Measurements from ENCODE around the gene KDM5A.
A peak's percentile ranks its signal among the peaks of the same experiment; 100 is the strongest.
"Not testable (repeated sequence)": the region's sequence is repeated elsewhere in the genome, so short reads cannot be mapped to it uniquely, and the experiment has no call there.

Gene KDM5A

GRCh38 chr12:401235-402028, 12.3 kb upstream of the KDM5A start, which contains the start of gene CCDC77:
Gene CCDC77 (plus strand): TSS chr12:401644. CDS start chr12:409384, 7,740 bp downstream.
- TF ChIP-seq, protein P1, sequence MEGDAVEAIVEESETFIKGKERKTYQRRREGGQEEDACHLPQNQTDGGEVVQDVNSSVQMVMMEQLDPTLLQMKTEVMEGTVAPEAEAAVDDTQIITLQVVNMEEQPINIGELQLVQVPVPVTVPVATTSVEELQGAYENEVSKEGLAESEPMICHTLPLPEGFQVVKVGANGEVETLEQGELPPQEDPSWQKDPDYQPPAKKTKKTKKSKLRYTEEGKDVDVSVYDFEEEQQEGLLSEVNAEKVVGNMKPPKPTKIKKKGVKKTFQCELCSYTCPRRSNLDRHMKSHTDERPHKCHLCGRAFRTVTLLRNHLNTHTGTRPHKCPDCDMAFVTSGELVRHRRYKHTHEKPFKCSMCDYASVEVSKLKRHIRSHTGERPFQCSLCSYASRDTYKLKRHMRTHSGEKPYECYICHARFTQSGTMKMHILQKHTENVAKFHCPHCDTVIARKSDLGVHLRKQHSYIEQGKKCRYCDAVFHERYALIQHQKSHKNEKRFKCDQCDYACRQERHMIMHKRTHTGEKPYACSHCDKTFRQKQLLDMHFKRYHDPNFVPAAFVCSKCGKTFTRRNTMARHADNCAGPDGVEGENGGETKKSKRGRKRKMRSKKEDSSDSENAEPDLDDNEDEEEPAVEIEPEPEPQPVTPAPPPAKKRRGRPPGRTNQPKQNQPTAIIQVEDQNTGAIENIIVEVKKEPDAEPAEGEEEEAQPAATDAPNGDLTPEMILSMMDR (IDR thresholded peaks at IDR 0.05; ENCODE audit: low read depth, low read length): peak; percentile 20; the same call in 1 of the 2 replicates
- Histone ChIP-seq H3K36me3 (peaks cover 5% of the 10 kb centered on the region), H3K4me3 (ENCODE audit: low read depth, low read length) (peak within 1 kb of the TSS; percentile 97), H3K27me3 (no peaks in the 10 kb centered on the region), H3K9me3 (no peaks in the 10 kb centered on the region), H3K4me1 (peaks cover 7% of the 10 kb centered on the region; the same call in 1 of the 2 replicates)
- DNase-seq: peak; percentile 92

GRCh38 chr12:400828-401227, 11.7 kb upstream of the KDM5A start:
- Histone ChIP-seq H3K4me3 (ENCODE audit: low read depth, low read length) (peak overlapping the region; percentile 97), H3K36me3 (no peaks in the 10 kb centered on the region; the same call in 1 of the 2 replicates)
- no peak for DNase-seq

DNA sequence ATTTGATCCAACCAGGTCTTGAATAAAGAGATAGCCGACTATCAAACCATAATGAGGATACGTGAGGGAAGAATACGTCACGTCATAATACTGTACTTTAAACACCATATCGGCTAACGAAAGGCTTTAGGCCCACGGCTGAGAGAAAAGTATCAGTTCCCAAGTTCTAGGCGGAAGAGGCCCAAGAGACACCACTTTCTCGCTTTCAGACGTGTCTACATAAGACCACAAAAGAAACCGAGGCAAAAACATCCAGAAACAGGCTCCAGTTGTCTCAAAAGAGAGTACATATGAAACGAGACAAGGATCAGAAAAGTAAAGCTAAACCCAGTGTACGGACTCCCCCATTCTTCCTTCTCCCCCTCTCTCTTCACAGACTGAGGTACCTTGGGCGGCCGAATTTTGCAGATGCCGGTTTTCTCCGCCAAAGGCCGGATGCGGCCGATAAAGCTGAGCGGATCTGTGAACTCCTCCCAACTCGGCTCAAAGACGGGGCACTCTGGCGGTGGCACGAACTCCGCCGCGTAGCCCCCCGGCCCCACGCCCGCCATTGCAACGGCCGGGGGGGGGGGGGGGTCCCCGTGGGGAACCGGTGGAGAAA, 479 bp downstream of the KDM5A start:
- TF ChIP-seq, protein P1 (IDR thresholded peaks at IDR 0.05; ENCODE audit: low read depth, low read length): no peak
- peak; percentile 23 for DNase-seq
- H3K36me3 ChIP-seq: peaks cover 12% of the 10 kb centered on the region
- no peaks in the 10 kb centered on the region for H3K4me1 ChIP-seq
- H3K27me3 ChIP-seq: no peaks in the 10 kb centered on the region
- peak overlapping the region; percentile 91 for H3K4me3 ChIP-seq (ENCODE audit: low read depth, low read length)
- H3K9me3 ChIP-seq: no peaks in the 10 kb centered on the region

More at GRCh38 chr12:400828-401227, 11.7 kb upstream of the KDM5A start:
- Histone ChIP-seq H3K9me3 (no peaks in the 10 kb centered on the region), H3K4me1 (0 out of 2 replicates have a peak, but pooled peaks cover 3% of the 10 kb centered on the region), H3K27me3 (no peaks in the 10 kb centered on the region)
- TF ChIP-seq, protein P1 (IDR thresholded peaks at IDR 0.05; ENCODE audit: low read depth, low read length): no peak

DNA sequence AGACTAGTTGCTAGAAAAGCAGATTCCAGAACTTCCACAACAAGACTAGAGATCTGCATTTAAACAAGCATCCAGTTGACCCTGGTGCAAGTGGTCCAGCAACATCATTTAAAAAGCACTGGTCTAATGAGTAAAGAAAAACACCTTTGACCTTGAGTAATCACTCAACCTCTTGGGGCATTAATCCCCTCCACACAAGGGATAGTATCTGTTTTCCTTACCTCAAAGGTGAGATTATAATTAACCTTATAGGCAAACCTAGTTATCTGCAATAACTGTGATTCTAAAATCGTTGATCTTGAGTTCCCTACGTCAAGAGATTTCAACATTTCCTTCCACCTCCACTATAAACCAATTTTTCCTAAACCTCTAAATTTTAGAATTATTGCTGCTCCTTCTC, 1.1 kb downstream of the KDM5A start:
- no peaks in the 10 kb centered on the region for H3K9me3 ChIP-seq
- DNase-seq: no peak
- no peaks in the 10 kb centered on the region for H3K27me3 ChIP-seq
- H3K36me3 ChIP-seq: peaks cover 16% of the 10 kb centered on the region
- no peaks in the 10 kb centered on the region for H3K4me1 ChIP-seq
- H3K4me3 ChIP-seq (ENCODE audit: low read depth, low read length): peak overlapping the region; percentile 91
- TF ChIP-seq, protein P1 (IDR thresholded peaks at IDR 0.05; ENCODE audit: low read depth, low read length): no peak

GRCh38 chr12:386651-387050, 2.5 kb downstream of the KDM5A start:
- Histone ChIP-seq H3K27me3 (no peaks in the 10 kb centered on the region), H3K9me3 (no peaks in the 10 kb centered on the region), H3K4me1 (no peaks in the 10 kb centered on the region), H3K36me3 (peaks cover 25% of the 10 kb centered on the region), H3K4me3 (ENCODE audit: low read depth, low read length) (peak overlapping the region; percentile 91)
- DNase-seq: no peak
- TF ChIP-seq, protein P1 (IDR thresholded peaks at IDR 0.05; ENCODE audit: low read depth, low read length): no peak

DNA sequence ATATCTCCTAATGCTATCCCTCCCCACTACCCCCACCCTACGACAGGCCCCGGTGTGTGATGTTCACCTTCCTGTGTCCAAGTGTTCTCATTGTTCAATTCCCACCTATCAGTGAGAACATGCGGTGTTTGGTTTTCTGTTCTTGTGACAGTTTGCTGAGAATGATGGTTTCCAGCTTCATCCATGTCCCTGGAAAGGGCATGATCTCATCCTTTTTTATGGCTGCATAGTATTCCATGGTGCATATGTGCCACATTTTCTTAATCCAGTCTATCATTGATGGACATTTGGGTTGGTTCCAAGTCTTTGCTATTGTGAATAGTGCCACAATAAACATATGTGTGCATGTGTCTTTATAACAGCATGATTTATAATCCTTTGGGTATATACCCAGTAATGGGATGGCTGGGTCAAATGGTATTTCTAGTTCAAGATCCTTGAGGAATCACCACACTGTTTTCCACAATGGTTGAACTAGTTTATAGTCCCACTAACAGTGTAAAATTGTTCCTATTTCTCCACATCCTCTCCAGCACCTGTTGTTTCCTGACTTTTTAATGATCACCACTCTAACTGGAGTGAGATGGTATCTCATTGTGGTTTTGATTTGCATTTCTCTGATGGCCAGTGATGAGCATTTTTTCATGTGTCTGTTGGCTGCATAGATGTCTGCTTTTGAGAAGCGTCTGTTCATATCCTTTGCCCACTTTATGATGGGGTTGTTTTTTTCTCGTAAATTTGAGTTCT, 18.2 kb downstream of the KDM5A start:
- H3K4me1 ChIP-seq; H3K9me3 ChIP-seq; DNase-seq; H3K4me3 ChIP-seq (ENCODE audit: low read depth, low read length); H3K27me3 ChIP-seq: not testable (repeated sequence)
- peaks cover 53% of the 10 kb centered on the region for H3K36me3 ChIP-seq
